Trophoblast cell (in vitro differentiated cells and primary cell): ENCODE measurements around the gene SIMC1.

ENCODE experiments used
- DNase-seq, 2 donors: peaks; one replicate each; pipeline ENCODE4 v3.0.0-alpha.2; 2016
- H2AFZ ChIP-seq: 2 replicates; pipeline ENCODE4 v1.6.1; 2013; ENCODE audit warnings: low read length, moderate library complexity, mild to moderate bottlenecking; ENCODE audit not compliant: insufficient read depth, poor library complexity
- H2AK5ac ChIP-seq: 2 replicates; pipeline ENCODE4 v1.6.1; 2013; ENCODE audit warnings: mild to moderate bottlenecking, low read length
- H2BK120ac ChIP-seq: 2 replicates; pipeline ENCODE4 v1.6.1; 2013; ENCODE audit warnings: low read length, mild to moderate bottlenecking, moderate library complexity; ENCODE audit not compliant: insufficient read depth, poor library complexity
- H2BK12ac ChIP-seq: 2 replicates; pipeline ENCODE4 v1.6.1; 2013; ENCODE audit warnings: mild to moderate bottlenecking, low read length, moderate library complexity
- H2BK5ac ChIP-seq: 2 replicates; pipeline ENCODE4 v1.6.1; 2013; ENCODE audit warnings: low read length, low read depth, moderate library complexity, mild to moderate bottlenecking; ENCODE audit not compliant: poor library complexity
- H3K14ac ChIP-seq: 2 replicates; pipeline ENCODE4 v1.6.1; 2013; ENCODE audit warnings: mild to moderate bottlenecking, low read length
- H3K18ac ChIP-seq: 2 replicates; pipeline ENCODE4 v1.6.1; 2013; ENCODE audit warnings: mild to moderate bottlenecking, low read length
- H3K23ac ChIP-seq: 2 replicates; pipeline ENCODE4 v1.6.1; 2013; ENCODE audit warnings: low read length
- H3K27ac ChIP-seq: 2 replicates; pipeline ENCODE4 v1.5.1; 2013; ENCODE audit warnings: low read depth, mild to moderate bottlenecking, inconsistent platforms, low read length, moderate library complexity
- H3K27me3 ChIP-seq: 2 replicates; pipeline ENCODE4 v1.6.1; 2013; ENCODE audit warnings: inconsistent platforms, mild to moderate bottlenecking, low read length, moderate library complexity; ENCODE audit not compliant: insufficient read depth
- H3K36me3 ChIP-seq, 2 experiments: 1 replicate in 1 of 2; 2 replicates in 1 of 2; pipeline ENCODE4 v1.6.1; 2013; ENCODE audit warnings: low read length in 2 of 2, mild to moderate bottlenecking in 2 of 2, moderate library complexity in 1 of 2; ENCODE audit not compliant: insufficient read depth in 2 of 2, control insufficient read depth in 1 of 2
- H3K4ac ChIP-seq: 2 replicates; pipeline ENCODE4 v1.6.1; 2013; ENCODE audit warnings: low read depth, mild to moderate bottlenecking, low read length, moderate library complexity
- H3K4me1 ChIP-seq, 2 experiments: 1 replicate in 1 of 2; 2 replicates in 1 of 2; pipeline ENCODE4 v1.6.1; 2013; ENCODE audit warnings: low read length in 2 of 2, mild to moderate bottlenecking in 2 of 2, moderate library complexity in 1 of 2; ENCODE audit not compliant: insufficient read depth in 2 of 2, control insufficient read depth in 1 of 2
- H3K4me2 ChIP-seq: 2 replicates; pipeline ENCODE4 v1.6.1; 2013; ENCODE audit warnings: inconsistent platforms, mild to moderate bottlenecking, low read length, moderate library complexity
- H3K4me3 ChIP-seq: 2 replicates; pipeline ENCODE4 v1.5.1; 2013; ENCODE audit warnings: mild to moderate bottlenecking, low read depth, low read length, inconsistent platforms
- H3K79me1 ChIP-seq: one replicate; pipeline ENCODE4 v1.6.1; 2013; ENCODE audit warnings: low read length
- H3K79me2 ChIP-seq: 2 replicates; pipeline ENCODE4 v1.6.1; 2013; ENCODE audit warnings: low read length, mild to moderate bottlenecking; ENCODE audit not compliant: control insufficient read depth, insufficient read depth, poor library complexity
- H3K9ac ChIP-seq: 2 replicates; pipeline ENCODE4 v1.6.1; 2013; ENCODE audit warnings: mild to moderate bottlenecking, low read length
- H3K9me3 ChIP-seq: 2 replicates; pipeline ENCODE4 v1.6.1; 2013; ENCODE audit warnings: low read depth, mild to moderate bottlenecking, control low read depth, inconsistent platforms, low read length; ENCODE audit not compliant: insufficient read depth
- H4K12ac ChIP-seq: 2 replicates; pipeline ENCODE4 v1.6.1; 2013; ENCODE audit warnings: low read depth, mild to moderate bottlenecking, low read length, moderate library complexity
- H4K8ac ChIP-seq: 2 replicates; pipeline ENCODE4 v1.6.1; 2013; ENCODE audit warnings: low read depth, mild to moderate bottlenecking, low read length, moderate library complexity
- H4K91ac ChIP-seq: one replicate; pipeline ENCODE4 v1.6.1; 2013; ENCODE audit warnings: low read depth, mild to moderate bottlenecking, low read length, moderate library complexity
- WGBS: extraction: QIAGEN DNeasy Blood & Tissue Kit; methylation state at CpG from one replicate; pipeline ENCODE4 v1.1.7; 2013; ENCODE audit warnings: missing lambda C conversion rate; ENCODE audit not compliant: insufficient read length, insufficient coverage; ENCODE audit errors: extremely low coverage; 5-methylcytosine and 5-hydroxymethylcytosine counted together

The SIMC1 gene

GRCh38 chr5:176360894-176361436 is 122.7 kb downstream of the SIMC1 start:
- H3K14ac ChIP-seq: peak overlapping the region; percentile 59
- peak overlapping the region; percentile 87 for H3K4me2 ChIP-seq
- peak overlapping the region; percentile 84 for H3K9ac ChIP-seq
- peak overlapping the region; percentile 4 for H4K12ac ChIP-seq
- peak overlapping the region; percentile 4 for H2BK120ac ChIP-seq
- peaks cover 5% of the 10 kb centered on the region for H3K9me3 ChIP-seq
- DNase-seq: no peak
- no CpG with 5 or more reads among the region's 27 CpGs for WGBS
- H3K23ac ChIP-seq: no peak overlapping the region
- peak overlapping the region; percentile 61 for H2AFZ ChIP-seq
- peaks cover 7 to 9% of the 10 kb centered on the region in 2 experiments for H3K36me3 ChIP-seq
- H2AK5ac ChIP-seq: no peak overlapping the region
- peaks cover 13% of the 10 kb centered on the region for H3K27me3 ChIP-seq
- peak overlapping the region; percentile 13 for H3K4ac ChIP-seq
- H4K91ac ChIP-seq: peak overlapping the region; percentile 41
- H2BK12ac ChIP-seq: no peak overlapping the region
- H3K79me1 ChIP-seq: peaks cover 10% of the 10 kb centered on the region
- H3K79me2 ChIP-seq: peaks cover 7% of the 10 kb centered on the region
- H3K4me1 ChIP-seq: peaks cover 4 to 7% of the 10 kb centered on the region in 2 experiments
- peak overlapping the region; percentile 44 for H3K18ac ChIP-seq
- H2BK5ac ChIP-seq: no peak overlapping the region
- H3K4me3 ChIP-seq: peak overlapping the region; percentile 88
- H4K8ac ChIP-seq: peak overlapping the region; percentile 81
- H3K27ac ChIP-seq: no peak overlapping the region

DNA sequence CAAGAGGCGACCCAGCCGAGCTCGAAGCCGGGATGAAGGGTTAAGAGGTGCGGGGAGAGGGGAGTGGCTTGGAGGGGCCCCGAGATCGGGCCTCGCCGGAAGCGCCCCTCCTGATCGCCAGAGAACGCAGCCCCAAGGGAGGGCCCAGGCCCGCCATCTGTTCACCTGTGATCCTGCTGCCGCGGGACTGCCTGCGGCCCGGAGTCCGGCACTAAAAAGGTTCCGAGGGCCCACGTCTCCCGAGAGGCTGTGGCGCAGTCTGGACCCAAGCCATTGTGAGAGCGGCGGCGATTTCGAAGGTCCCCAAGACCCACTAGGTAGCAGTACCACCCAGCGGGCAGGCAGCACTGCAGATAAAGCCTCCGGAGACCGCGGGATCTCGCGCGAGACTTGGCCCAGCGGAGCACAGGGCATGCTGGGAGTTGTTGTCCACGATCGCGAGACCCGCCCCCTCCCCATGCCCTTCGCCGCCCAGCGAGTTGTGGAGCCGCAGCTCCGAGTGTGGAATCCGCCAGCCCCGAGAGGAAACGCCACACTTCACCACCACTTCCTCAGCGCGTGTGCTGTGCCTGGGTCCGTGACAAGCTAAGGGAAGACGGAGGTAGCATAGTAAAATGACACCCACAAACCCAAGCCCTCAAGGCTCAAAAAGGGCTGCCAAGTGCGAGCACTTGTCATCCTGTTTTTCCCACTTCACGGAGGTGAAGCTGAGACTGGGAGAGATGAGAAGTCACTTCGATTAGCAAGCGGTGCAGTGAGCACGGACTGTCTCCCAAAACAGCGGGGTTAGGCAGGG is 123.4 kb downstream of the SIMC1 start, which contains the start of gene KIAA1191:
Gene KIAA1191, minus strand, starts transcription at position 328 of the 796 bp plus-strand sequence. CDS start 2,256 bp downstream, outside the sequence.
- Histone ChIP-seq H2AK5ac (no peak within 1 kb of the TSS), H2BK120ac (peak within 1 kb of the TSS; percentile 4), H4K8ac (peak within 1 kb of the TSS; percentile 81), H2BK12ac (no peak within 1 kb of the TSS), H3K4me2 (peak within 1 kb of the TSS; percentile 87), H3K27me3 (peaks cover 16% of the 10 kb centered on the region), H3K9me3 (peaks cover 5% of the 10 kb centered on the region), H3K79me1 (peaks cover 10% of the 10 kb centered on the region), H3K4me1 (peaks cover 8 to 12% of the 10 kb centered on the region in 2 experiments), H3K4me3 (peak within 1 kb of the TSS; percentile 88), H4K12ac (peak within 1 kb of the TSS; percentile 4), H3K79me2 (peaks cover 7% of the 10 kb centered on the region), H3K14ac (peak within 1 kb of the TSS; percentile 59), H3K27ac (no peak within 1 kb of the TSS), H2AFZ (peak within 1 kb of the TSS; percentile 61), H3K4ac (peak within 1 kb of the TSS; percentile 13), H3K18ac (peak within 1 kb of the TSS; percentile 44), H3K36me3 (peaks cover 4 to 7% of the 10 kb centered on the region in 2 experiments), H3K23ac (no peak within 1 kb of the TSS), H3K9ac (peak within 1 kb of the TSS; percentile 84), H2BK5ac (no peak within 1 kb of the TSS), H4K91ac (peak within 1 kb of the TSS; percentile 41)
- WGBS: no CpG with 5 or more reads among the region's 56 CpGs
- DNase-seq: peak; percentile 82 to 88

DNA sequence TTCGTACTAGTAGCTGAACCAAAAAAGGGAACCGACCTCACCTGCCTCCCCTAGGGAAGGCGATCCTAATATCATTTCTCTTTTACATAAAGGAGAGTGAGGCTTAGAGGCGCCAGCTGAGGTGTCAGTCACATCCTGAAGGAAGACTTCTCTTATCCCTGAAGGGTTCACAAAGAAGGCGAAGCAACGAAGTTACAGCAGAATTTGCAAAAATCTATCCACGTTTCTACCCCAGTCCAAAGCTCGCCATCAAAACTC is 123.9 kb downstream of the SIMC1 start:
- whole genome bisulfite sequencing: no CpG with 5 or more reads among the region's 8 CpGs

GRCh38 chr5:176364765-176365350 is 126.6 kb downstream of the SIMC1 start:
- H2AFZ ChIP-seq: peak overlapping the region; percentile 30
- H3K27ac ChIP-seq: no peak overlapping the region
- H2BK12ac ChIP-seq: no peak overlapping the region
- H3K9ac ChIP-seq: peak overlapping the region; percentile 14
- H3K23ac ChIP-seq: no peak overlapping the region
- H3K27me3 ChIP-seq: peaks cover 17% of the 10 kb centered on the region
- peaks cover 8 to 12% of the 10 kb centered on the region in 2 experiments for H3K4me1 ChIP-seq
- peaks cover 10% of the 10 kb centered on the region for H3K79me1 ChIP-seq
- no CpG with 5 or more reads among the region's 28 CpGs for WGBS
- H3K18ac ChIP-seq: no peak overlapping the region
- peaks cover 4 to 7% of the 10 kb centered on the region in 2 experiments for H3K36me3 ChIP-seq
- H3K4me2 ChIP-seq: peak overlapping the region; percentile 97
- peak overlapping the region; percentile 84 for H3K4me3 ChIP-seq
- no peak overlapping the region for H2AK5ac ChIP-seq
- peak overlapping the region; percentile 68 for H4K8ac ChIP-seq
- no peak overlapping the region for H3K14ac ChIP-seq
- no peak overlapping the region for H4K12ac ChIP-seq
- H4K91ac ChIP-seq: no peak overlapping the region
- H2BK120ac ChIP-seq: no peak overlapping the region
- H3K9me3 ChIP-seq: peaks cover 5% of the 10 kb centered on the region
- DNase-seq: no peak
- H3K79me2 ChIP-seq: peaks cover 7% of the 10 kb centered on the region
- no peak overlapping the region for H3K4ac ChIP-seq
- no peak overlapping the region for H2BK5ac ChIP-seq

More for the DNA sequence above, 123.9 kb downstream of the SIMC1 start:
- no peak overlapping the region for H4K12ac ChIP-seq
- no peak overlapping the region for H3K18ac ChIP-seq
- peaks cover 10% of the 10 kb centered on the region for H3K79me1 ChIP-seq
- H3K4me2 ChIP-seq: peak overlapping the region; percentile 87
- H3K14ac ChIP-seq: no peak overlapping the region
- H3K4me3 ChIP-seq: peak overlapping the region; percentile 70
- peaks cover 2 to 5% of the 10 kb centered on the region in 2 experiments for H3K36me3 ChIP-seq
- H3K27ac ChIP-seq: no peak overlapping the region
- no peak for DNase-seq
- no peak overlapping the region for H3K9ac ChIP-seq
- H3K9me3 ChIP-seq: peaks cover 5% of the 10 kb centered on the region
- no peak overlapping the region for H4K8ac ChIP-seq
- no peak overlapping the region for H2AK5ac ChIP-seq
- H2BK120ac ChIP-seq: no peak overlapping the region
- peaks cover 7% of the 10 kb centered on the region for H3K79me2 ChIP-seq
- H2BK5ac ChIP-seq: no peak overlapping the region
- H3K27me3 ChIP-seq: peaks cover 17% of the 10 kb centered on the region
- H3K4me1 ChIP-seq: peaks cover 8 to 12% of the 10 kb centered on the region in 2 experiments
- peak overlapping the region; percentile 18 for H2AFZ ChIP-seq
- H3K4ac ChIP-seq: no peak overlapping the region
- no peak overlapping the region for H3K23ac ChIP-seq
- H2BK12ac ChIP-seq: no peak overlapping the region
- no peak overlapping the region for H4K91ac ChIP-seq
